Endothelial cell of umbilical vein (primary cell): ENCODE results near the gene OR4F6. TPM values are rescaled to one million over a fixed set of nuclear protein-coding genes. Genes with fewer than 3 reads are reported as not detected.
"Not testable (repeated sequence)": the region's sequence is repeated elsewhere in the genome, so short reads cannot be mapped to it uniquely, and the experiment has no call there.

ENCODE experiments used
- Bru-seq: library from RNA; stranded (reverse); fragments of 400-500 nt; gene quantifications from one replicate; lab custom pipeline; 2021; lab: Mats Ljungman, UMichigan
- BruChase-seq, 2 experiments: library from RNA; stranded (reverse); fragments of 400-500 nt; gene quantifications; one replicate each; lab custom pipeline; 2021; lab: Mats Ljungman, UMichigan
- BruUV-seq: library from RNA; stranded (reverse); fragments of 400-500 nt; replicated peaks from 2 replicates; lab custom pipeline; 2021; lab: Mats Ljungman, UMichigan
- CTCF ChIA-PET: fragments of 300-600, 350-600 bp; sonication (Branson Sonifier 250); formaldehyde crosslinking; loops from one replicate; lab custom pipeline; 2021; ENCODE audit warnings: antibody characterized with exemption, inconsistent platforms; lab: Charles Lee
- POLR2A ChIA-PET: fragments of 300-600, 350-600 bp; sonication (Branson Sonifier 250); formaldehyde crosslinking; loops from one replicate; lab custom pipeline; 2021; ENCODE audit warnings: antibody characterized with exemption, inconsistent platforms; lab: Charles Lee
- DNase-seq: peaks from one replicate; pipeline ENCODE4 v3.0.0-alpha.2; 2011; ENCODE audit warnings: low read depth, low spot score
- FAIRE-seq: peaks from 2 replicates; lab custom pipeline; 2011; peaks lifted over from hg19 to GRCh38; lab: Jason Lieb, UNC
- H2AFZ ChIP-seq: 2 replicates; pipeline ENCODE4 v1.6.0; 2012; ENCODE audit warnings: low read depth, low read length, control low read depth, inconsistent platforms
- H3K27ac ChIP-seq: 2 replicates; pipeline ENCODE4 v1.5.1; 2011; ENCODE audit warnings: low read depth, mild to moderate bottlenecking, control low read depth, low read length, moderate library complexity; ENCODE audit not compliant: insufficient read depth
- H3K27me3 ChIP-seq, 2 experiments: 2 replicates each; pipeline versions ENCODE4 v1.6.0 to v1.6.1; 2011; ENCODE audit warnings: low read length in 2 of 2, mixed read lengths in 1 of 2; ENCODE audit not compliant: control insufficient read depth in 2 of 2, insufficient read depth in 2 of 2
- H3K36me3 ChIP-seq, 2 experiments: 2 replicates in 1 of 2; 3 replicates in 1 of 2; pipeline ENCODE4 v1.5.1; 2011; ENCODE audit warnings: low read length in 2 of 2, mild to moderate bottlenecking in 1 of 2, moderate library complexity in 1 of 2; ENCODE audit not compliant: control insufficient read depth in 2 of 2, insufficient read depth in 2 of 2; ENCODE audit errors: extremely low read depth in 1 of 2
- H3K4me1 ChIP-seq: 3 replicates; pipeline ENCODE4 v1.5.1; 2011; ENCODE audit warnings: mild to moderate bottlenecking, low read length; ENCODE audit not compliant: control insufficient read depth, insufficient read depth; ENCODE audit errors: extremely low read depth
- H3K4me2 ChIP-seq: 2 replicates; pipeline ENCODE4 v1.6.1; 2011; ENCODE audit warnings: low read length, control low read depth, mixed read lengths; ENCODE audit not compliant: insufficient read depth
- H3K4me3 ChIP-seq, 3 experiments: fragments of 200-600 bp in 1 of 3; sonication (generic), shearing (Covaris generic) in 1 of 3; replicated peaks in 1 of 3; 2 replicates each; pipeline ENCODE4 v1.5.1; 2011 to 2016; ENCODE audit warnings: control low read depth in 3 of 3, low read length in 3 of 3, mild to moderate bottlenecking in 2 of 3, inconsistent platforms in 1 of 3, low read depth in 1 of 3, moderate library complexity in 1 of 3; ENCODE audit not compliant: insufficient read depth in 1 of 3
- H3K79me2 ChIP-seq: 2 replicates; pipeline ENCODE4 v1.6.0; 2012; ENCODE audit warnings: low read length, inconsistent platforms; ENCODE audit not compliant: control insufficient read depth, insufficient read depth
- H3K9ac ChIP-seq: replicated peaks from 2 replicates; pipeline ENCODE3; 2011; ENCODE audit warnings: low read length, control low read depth; ENCODE audit not compliant: insufficient read depth; ENCODE audit errors: extremely low read depth
- H3K9me1 ChIP-seq: replicated peaks from 3 replicates; pipeline ENCODE4 v1.6.0; 2011; ENCODE audit warnings: mild to moderate bottlenecking, low read length; ENCODE audit not compliant: control insufficient read depth, insufficient read depth; ENCODE audit errors: extremely low read depth
- H3K9me3 ChIP-seq: replicated peaks from 2 replicates; pipeline ENCODE4 v1.5.1; 2012; ENCODE audit warnings: low read length, inconsistent platforms; ENCODE audit not compliant: control insufficient read depth, insufficient read depth
- H4K20me1 ChIP-seq: replicated peaks from 2 replicates; pipeline ENCODE3; 2011; ENCODE audit warnings: mild to moderate bottlenecking, low read length; ENCODE audit not compliant: control insufficient read depth, insufficient read depth; ENCODE audit errors: extremely low read depth
- MYC ChIP-seq: IDR thresholded peaks from one replicate; pipeline ENCODE4 v1.6.1; 2011; ENCODE audit warnings: mild to moderate bottlenecking, low read depth, low read length
- dilution Hi-C: fragments of 300-500 bp; cut with MboI; formaldehyde crosslinking; loops from one replicate; pipeline ENCODE4 v1.15.0; 2019; ENCODE audit warnings: low sequenced_read_pairs; ENCODE audit not compliant: extremely low pct_ligation_motif_present
- intact Hi-C: fragments of 100-400 bp; cut with micrococcal nuclease; formaldehyde crosslinking; loops from one replicate; pipeline ENCODE4 v1.10.0; 2022
- long read RNA-seq: library from polyadenylated mRNA; stranded (forward); transcript quantifications from one replicate; pipeline ENCODE4 v2.0.0, GENCODE V29; 2021
- polyA minus RNA-seq, 3 experiments: library from RNA; depleted of rRNA, polyadenylated mRNA; stranded (reverse); fragments of >200 nt; gene quantifications; 1 replicate in 1 of 3; 2 replicates in 2 of 3; pipeline ENCODE4 v1.2.3, GENCODE V29; 2011
- polyA plus RNA-seq, 4 experiments: library from polyadenylated mRNA; depleted of rRNA in 3 of 4; stranded (reverse) in 3 of 4; unstranded in 1 of 4; fragments of >200 nt; gene quantifications; 2 replicates each; pipeline versions ENCODE4 v1.2.1 to v1.2.3, GENCODE V29; 2011 to 2012; ENCODE audit warnings: missing spikeins in 1 of 4
- total RNA-seq: library from RNA; stranded (reverse); gene quantifications from 2 replicates; pipeline ENCODE4 v1.2.3, GENCODE V29; 2021
- TF ChIP-seq, protein P1 (sequence below): IDR thresholded peaks from 2 replicates; pipeline ENCODE4 v1.6.1; 2011; ENCODE audit not compliant: insufficient read depth, insufficient read length

The OR4F6 gene, protein sequence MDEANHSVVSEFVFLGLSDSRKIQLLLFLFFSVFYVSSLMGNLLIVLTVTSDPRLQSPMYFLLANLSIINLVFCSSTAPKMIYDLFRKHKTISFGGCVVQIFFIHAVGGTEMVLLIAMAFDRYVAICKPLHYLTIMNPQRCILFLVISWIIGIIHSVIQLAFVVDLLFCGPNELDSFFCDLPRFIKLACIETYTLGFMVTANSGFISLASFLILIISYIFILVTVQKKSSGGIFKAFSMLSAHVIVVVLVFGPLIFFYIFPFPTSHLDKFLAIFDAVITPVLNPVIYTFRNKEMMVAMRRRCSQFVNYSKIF
- total RNA-seq (not detected in 2 replicates), polyA plus RNA-seq (not detected in 2 replicates), polyA minus RNA-seq (not detected in 2 replicates), Bru-seq, nascent RNA (not detected), BruChase-seq, experiment 1, labeled RNA remaining after a 6-hour chase (not detected), BruChase-seq, experiment 2, labeled RNA remaining after a 2-hour chase (not detected)
- polyA plus RNA-seq (2011; cell fraction: cytosol; rRNA removed), result not detected in 2 replicates
- not detected in 2 replicates for polyA plus RNA-seq (2011; cell fraction: nucleus; rRNA removed)
- not detected in 2 replicates for polyA plus RNA-seq (2012)
- not detected for polyA minus RNA-seq (2011; cell fraction: cytosol; rRNA and poly(A)+ RNA removed)
- polyA minus RNA-seq (2011; cell fraction: nucleus; rRNA and poly(A)+ RNA removed), result not detected in 2 replicates
- long read RNA-seq, result 0 reads

DNA sequence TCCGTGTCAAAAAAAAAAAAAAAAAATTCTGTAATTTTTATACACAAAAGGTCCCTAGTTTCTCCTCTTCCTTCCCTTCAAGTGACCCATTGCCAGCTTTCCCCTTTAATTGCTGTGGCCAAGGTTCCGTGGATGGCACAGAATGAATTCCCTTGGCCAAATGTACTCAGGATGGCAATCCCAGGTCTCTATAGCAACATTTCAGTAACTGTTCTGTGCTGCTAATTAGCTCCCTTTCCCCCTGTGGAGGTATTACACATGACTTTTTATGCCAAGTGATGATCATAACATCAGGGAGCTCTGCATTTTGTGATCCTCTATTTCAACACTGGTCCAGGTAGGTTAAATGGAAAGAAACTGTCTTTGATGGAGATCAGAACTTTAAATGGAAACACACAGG is at the start of gene OR4F6:
TSS of gene OR4F6 (plus strand) at position 301 of the 400 bp plus-strand sequence. CDS start 2,211 bp downstream, outside the sequence.
- CTCF ChIA-PET, result no interaction called here
- intact Hi-C loops (no loop called here), dilution Hi-C loops (no loop called here)
- H3K79me2 ChIP-seq, result no peaks in the 10 kb centered on the region
- no peaks in the 10 kb centered on the region for H3K9me1 ChIP-seq
- no peaks in the 10 kb centered on the region for H3K27me3 ChIP-seq
- DNase-seq (no peak), FAIRE-seq (no peak)
- no peak within 1 kb of the TSS for H3K9ac ChIP-seq
- no peak within 1 kb of the TSS for H3K4me2 ChIP-seq
- H3K4me3 ChIP-seq, result no peak within 1 kb of the TSS
- no peaks in the 10 kb centered on the region for H4K20me1 ChIP-seq
- H3K36me3 ChIP-seq, result no peaks in the 10 kb centered on the region
- no TSS peak for BruUV-seq
- H3K27ac ChIP-seq, result no peak within 1 kb of the TSS
- TF ChIP-seq, protein P1, sequence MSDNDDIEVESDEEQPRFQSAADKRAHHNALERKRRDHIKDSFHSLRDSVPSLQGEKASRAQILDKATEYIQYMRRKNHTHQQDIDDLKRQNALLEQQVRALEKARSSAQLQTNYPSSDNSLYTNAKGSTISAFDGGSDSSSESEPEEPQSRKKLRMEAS, result no peak
- TF ChIP-seq MYC, result no peak
- POLR2A ChIA-PET, result no interaction called here
- H3K4me1 ChIP-seq, result no peaks in the 10 kb centered on the region
- H3K9me3 ChIP-seq, result no peaks in the 10 kb centered on the region
- H2AFZ ChIP-seq, result no peak within 1 kb of the TSS

DNA sequence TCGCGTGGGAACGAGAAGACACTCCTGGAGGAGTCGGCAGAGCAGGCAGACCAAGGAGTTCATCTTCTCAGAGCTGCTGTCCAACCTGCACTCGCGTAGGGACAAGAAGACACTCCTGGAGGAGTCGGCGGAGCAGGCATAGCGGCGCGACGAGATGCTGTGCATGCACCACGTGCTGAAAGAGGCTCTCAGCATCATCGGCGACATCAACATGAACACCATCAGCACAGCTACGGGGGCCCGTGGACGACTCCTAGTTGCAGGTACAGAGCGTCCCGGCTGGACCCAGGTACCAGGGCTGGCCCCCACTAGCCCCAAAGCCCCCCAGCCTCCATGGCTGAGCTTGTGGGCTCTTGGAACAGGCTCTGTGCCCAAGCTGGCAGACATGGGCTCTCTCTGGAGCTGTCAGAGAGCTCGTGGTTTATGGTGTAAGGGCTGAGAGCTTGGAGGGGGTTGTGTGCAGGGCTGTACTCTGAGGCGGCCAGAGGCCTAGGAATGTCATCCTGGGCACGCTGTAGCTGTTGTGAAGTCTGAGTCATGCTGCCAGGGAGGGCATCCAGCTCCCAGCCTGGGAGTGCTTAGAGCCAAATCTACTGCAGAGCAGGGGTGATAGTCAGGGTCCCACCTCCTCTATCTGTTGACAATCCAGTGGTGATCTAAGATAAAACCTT is 38.5 kb upstream of the OR4F6 start:
- DNase-seq, H3K9ac ChIP-seq, dilution Hi-C loops, H3K9me3 ChIP-seq, FAIRE-seq, H4K20me1 ChIP-seq, H3K4me2 ChIP-seq, H3K79me2 ChIP-seq, H3K4me3 ChIP-seq, H3K27ac ChIP-seq, H3K36me3 ChIP-seq, H3K27me3 ChIP-seq, BruUV-seq, H3K9me1 ChIP-seq, POLR2A ChIA-PET, H3K4me1 ChIP-seq, H2AFZ ChIP-seq, CTCF ChIA-PET, intact Hi-C loops: not testable (repeated sequence)

DNA sequence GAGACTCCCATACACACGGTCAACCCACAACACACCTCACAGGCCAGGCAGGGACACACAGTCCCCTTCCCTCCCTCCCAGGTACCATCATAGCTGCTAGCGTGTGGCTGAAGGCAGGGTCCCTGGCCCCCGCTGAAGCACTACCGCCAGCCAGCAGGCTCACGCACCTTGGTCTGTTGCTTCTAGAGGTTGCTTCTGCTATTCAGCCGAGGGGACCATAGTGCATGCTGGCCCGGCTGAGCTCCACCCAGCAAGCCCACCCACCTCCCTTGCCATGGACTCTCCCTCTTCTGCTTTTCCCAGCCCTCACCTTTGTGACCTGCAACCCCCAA is 38.0 kb upstream of the OR4F6 start:
- dilution Hi-C loops, H2AFZ ChIP-seq, POLR2A ChIA-PET, H3K4me3 ChIP-seq, H3K4me1 ChIP-seq, H3K79me2 ChIP-seq, H3K9me1 ChIP-seq, intact Hi-C loops, H3K9me3 ChIP-seq, CTCF ChIA-PET, H3K4me2 ChIP-seq, H3K27me3 ChIP-seq, FAIRE-seq, BruUV-seq, H3K27ac ChIP-seq, H3K9ac ChIP-seq, DNase-seq, H4K20me1 ChIP-seq, H3K36me3 ChIP-seq: not testable (repeated sequence)
